Measurements from ENCODE around the gene CTAG1A. TPM values are rescaled to one million over a fixed set of nuclear protein-coding genes. Genes with fewer than 3 reads are reported as not detected.
"Not testable (repeated sequence)": the region's sequence is repeated elsewhere in the genome, so short reads cannot be mapped to it uniquely, and the experiment has no call there.

CTAG1A gene
- polyA plus RNA-seq, 6 donors from 2014 or later = not detected

- H3K27ac Mint-ChIP-seq; ATAC-seq (ENCODE audit: low read depth in 2 of 2); H3K27me3 Mint-ChIP-seq; H3K4me1 Mint-ChIP-seq; DNase-seq; H3K9me3 Mint-ChIP-seq; H3K36me3 Mint-ChIP-seq; H3K4me3 Mint-ChIP-seq: not testable (repeated sequence)
These were observed 23.0 kb downstream of the CTAG1A start for GRCh38 chrX:154607976-154608375.

- not testable (repeated sequence) for H3K4me3 Mint-ChIP-seq; H3K9me3 Mint-ChIP-seq; H3K27me3 Mint-ChIP-seq; DNase-seq; H3K36me3 Mint-ChIP-seq; H3K4me1 Mint-ChIP-seq; H3K27ac Mint-ChIP-seq; ATAC-seq (ENCODE audit: low read depth in 2 of 2)
These were observed 23.9 kb downstream of the CTAG1A start for GRCh38 chrX:154608823-154609222.

GRCh38 chrX:154611146-154611545, 26.2 kb downstream of the CTAG1A start:
- H3K27me3 Mint-ChIP-seq; H3K36me3 Mint-ChIP-seq; ATAC-seq (ENCODE audit: low read depth in 2 of 2); H3K9me3 Mint-ChIP-seq; H3K27ac Mint-ChIP-seq; H3K4me1 Mint-ChIP-seq; H3K4me3 Mint-ChIP-seq; DNase-seq: not testable (repeated sequence)

- not testable (repeated sequence) for H3K9me3 Mint-ChIP-seq; H3K27ac Mint-ChIP-seq; H3K4me1 Mint-ChIP-seq; H3K36me3 Mint-ChIP-seq; H3K4me3 Mint-ChIP-seq; DNase-seq; H3K27me3 Mint-ChIP-seq; ATAC-seq (ENCODE audit: low read depth in 2 of 2)
These were observed 28.7 kb downstream of the CTAG1A start for GRCh38 chrX:154613586-154613985.

GRCh38 chrX:154619182-154619581, 34.2 kb downstream of the CTAG1A start, which contains the start of gene CTAG1B:
Gene CTAG1B (minus strand): TSS chrX:154619282. CDS start chrX:154619218, 64 bp downstream.
- not testable (repeated sequence) for H3K27ac Mint-ChIP-seq; DNase-seq; ATAC-seq (ENCODE audit: low read depth in 2 of 2); H3K4me1 Mint-ChIP-seq; H3K9me3 Mint-ChIP-seq; H3K27me3 Mint-ChIP-seq; H3K4me3 Mint-ChIP-seq; H3K36me3 Mint-ChIP-seq

- not testable (repeated sequence) for H3K36me3 Mint-ChIP-seq, DNase-seq, H3K4me1 Mint-ChIP-seq, H3K27ac Mint-ChIP-seq, H3K9me3 Mint-ChIP-seq, H3K27me3 Mint-ChIP-seq, H3K4me3 Mint-ChIP-seq
- ATAC-seq (ENCODE audit: low read depth in 2 of 2) = peak in 1 of 2 donors; percentile 21
These were observed 36.0 kb downstream of the CTAG1A start for GRCh38 chrX:154620767-154621414.

- peak; percentile 25 to 40 for ATAC-seq (ENCODE audit: low read depth in 2 of 2)
These were observed 44.0 kb downstream of the CTAG1A start for GRCh38 chrX:154628960-154629359.

GRCh38 chrX:154630949-154631348, 46.0 kb downstream of the CTAG1A start:
- H3K36me3 Mint-ChIP-seq; H3K9me3 Mint-ChIP-seq; H3K4me1 Mint-ChIP-seq; H3K4me3 Mint-ChIP-seq; ATAC-seq (ENCODE audit: low read depth in 2 of 2); DNase-seq; H3K27me3 Mint-ChIP-seq; H3K27ac Mint-ChIP-seq: not testable (repeated sequence)

More at GRCh38 chrX:154628960-154629359, 44.0 kb downstream of the CTAG1A start:
- not testable (repeated sequence) for H3K4me3 Mint-ChIP-seq, H3K9me3 Mint-ChIP-seq, DNase-seq, H3K4me1 Mint-ChIP-seq, H3K27me3 Mint-ChIP-seq, H3K27ac Mint-ChIP-seq, H3K36me3 Mint-ChIP-seq

GRCh38 chrX:154633661-154634060, 48.7 kb downstream of the CTAG1A start:
- H3K36me3 Mint-ChIP-seq; H3K27ac Mint-ChIP-seq; H3K4me1 Mint-ChIP-seq; ATAC-seq (ENCODE audit: low read depth in 2 of 2); DNase-seq; H3K9me3 Mint-ChIP-seq; H3K27me3 Mint-ChIP-seq; H3K4me3 Mint-ChIP-seq: not testable (repeated sequence)

Other genes starting within 250 kb of the CTAG1A start
- 100 to 1,000 TPM in 2 of 6 donors, 10 to 100 TPM in 4; 39.6 to 269 (median 78.3) TPM for gene FLNA, start 210.5 kb upstream of the CTAG1A start, polyA plus RNA-seq (ENCODE audit: low read depth in 6 of 6)
- gene EMD, start 205.8 kb upstream of the CTAG1A start, polyA plus RNA-seq (ENCODE audit: low read depth in 6 of 6) = 10 to 100 TPM; 25.0 to 29.6 (median 27.2) TPM
- gene RPL10, start 186.8 kb upstream of the CTAG1A start, polyA plus RNA-seq (ENCODE audit: low read depth in 6 of 6) = 1,000 to 10,000 TPM; 3,636 to 5,147 (median 4,635) TPM
- gene DNASE1L1, start 175.9 kb upstream of the CTAG1A start, polyA plus RNA-seq (ENCODE audit: low read depth in 6 of 6) = 10 to 100 TPM in 5 of 6 donors, 1 to 10 TPM in 1; 9.5 to 23.1 (median 14.3) TPM
- gene TAFAZZIN, start 173.6 kb upstream of the CTAG1A start, polyA plus RNA-seq (ENCODE audit: low read depth in 6 of 6) = 10 to 100 TPM; 31.6 to 50.2 (median 36.6) TPM
- gene ATP6AP1, start 156.5 kb upstream of the CTAG1A start, polyA plus RNA-seq (ENCODE audit: low read depth in 6 of 6) = 100 to 1,000 TPM in 1 of 6 donors, 10 to 100 TPM in 5; 81.8 to 173 (median 88.7) TPM
- 10 to 100 TPM; 28.4 to 44.3 (median 35.5) TPM for gene GDI1, start 148.0 kb upstream of the CTAG1A start, polyA plus RNA-seq (ENCODE audit: low read depth in 6 of 6)
- 10 to 100 TPM; 23.8 to 35.2 (median 28.2) TPM for gene FAM50A, start 141.0 kb upstream of the CTAG1A start, polyA plus RNA-seq (ENCODE audit: low read depth in 6 of 6)
- gene PLXNA3, start 126.9 kb upstream of the CTAG1A start, polyA plus RNA-seq (ENCODE audit: low read depth in 6 of 6) = 1 to 10 TPM in 3 of 6 donors, under 1 TPM in 3; 0.68 to 1.6 (median 0.99) TPM
- gene LAGE3, start 105.9 kb upstream of the CTAG1A start, polyA plus RNA-seq (ENCODE audit: low read depth in 6 of 6) = 10 to 100 TPM; 36.4 to 47.6 (median 40.9) TPM
- gene UBL4A, start 98.5 kb upstream of the CTAG1A start, polyA plus RNA-seq (ENCODE audit: low read depth in 6 of 6) = 10 to 100 TPM; 18.7 to 39.4 (median 33.0) TPM
- gene SLC10A3, start 94.5 kb upstream of the CTAG1A start, polyA plus RNA-seq (ENCODE audit: low read depth in 6 of 6) = 10 to 100 TPM; 33.5 to 65.1 (median 38.0) TPM
- 10 to 100 TPM; 13.4 to 24.1 (median 16.7) TPM for gene FAM3A, start 68.9 kb upstream of the CTAG1A start, polyA plus RNA-seq (ENCODE audit: low read depth in 6 of 6)
- gene G6PD, start 38.3 kb upstream of the CTAG1A start, polyA plus RNA-seq (ENCODE audit: low read depth in 6 of 6) = 1 to 10 TPM; 3.3 to 6.1 (median 4.4) TPM
- 10 to 100 TPM; 18.3 to 34.0 (median 26.5) TPM for gene IKBKG, start 37.5 kb upstream of the CTAG1A start, polyA plus RNA-seq (ENCODE audit: low read depth in 6 of 6)
- gene CTAG1B, start 34.1 kb downstream of the CTAG1A start, polyA plus RNA-seq (ENCODE audit: low read depth in 6 of 6) = not detected
- not detected for gene CTAG2, start 68.4 kb downstream of the CTAG1A start, polyA plus RNA-seq (ENCODE audit: low read depth in 6 of 6)
- 1 to 10 TPM; 2.4 to 4.3 (median 3.6) TPM for gene GAB3, start 165.9 kb downstream of the CTAG1A start, polyA plus RNA-seq (ENCODE audit: low read depth in 6 of 6)
- gene DKC1, start 177.7 kb downstream of the CTAG1A start, polyA plus RNA-seq (ENCODE audit: low read depth in 6 of 6) = 10 to 100 TPM; 28.3 to 44.6 (median 42.6) TPM
- 10 to 100 TPM in 4 of 6 donors, 1 to 10 TPM in 2; 4.6 to 15.6 (median 11.2) TPM for gene MPP1, start 220.4 kb downstream of the CTAG1A start, polyA plus RNA-seq (ENCODE audit: low read depth in 6 of 6)
- gene SMIM9, start 249.5 kb downstream of the CTAG1A start, polyA plus RNA-seq (ENCODE audit: low read depth in 6 of 6) = not detected